Measurements from ENCODE around the gene JPH3. TPM values are rescaled to one million over a fixed set of nuclear protein-coding genes. Genes with fewer than 3 reads are reported as not detected.
A peak's percentile ranks its signal among the peaks of the same experiment; 100 is the strongest.

The JPH3 gene
- polyA plus RNA-seq, 1 experiment, result 0.02 TPM

DNA sequence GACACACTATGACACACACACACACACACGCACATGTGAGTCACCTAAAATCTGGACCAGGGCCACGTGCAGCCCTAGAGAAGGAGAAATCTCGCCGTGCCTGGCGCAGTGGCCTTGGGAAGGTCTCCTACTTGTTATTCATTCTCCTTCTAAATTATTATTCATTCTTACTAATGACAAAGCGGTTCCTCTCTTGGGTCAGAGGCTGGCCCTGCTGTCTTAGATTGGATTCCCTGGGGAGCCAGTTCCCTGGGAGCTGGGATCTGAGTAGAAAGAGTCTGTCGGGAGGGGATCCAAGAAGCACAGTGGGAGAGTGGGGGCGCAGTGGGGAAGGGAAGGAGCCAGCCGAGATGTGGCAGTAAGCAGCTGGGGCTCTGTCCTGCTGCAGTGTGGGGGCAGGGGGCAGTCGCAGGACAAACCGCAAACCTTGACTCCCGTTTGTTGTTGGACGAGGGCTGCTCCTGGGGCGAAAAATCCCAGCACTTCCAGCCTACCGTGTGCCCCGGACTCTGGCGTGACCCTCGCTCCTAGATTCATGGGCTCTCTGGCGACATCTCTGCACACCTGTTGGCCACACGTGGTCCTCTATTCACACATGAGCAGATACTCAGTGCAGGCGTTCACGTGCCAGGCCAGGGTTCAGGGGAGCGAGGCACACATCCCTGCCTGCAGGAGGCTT lies 18.7 kb upstream of the JPH3 start:
- no peak for DNase-seq (ENCODE audit: low read depth, low spot score)
- no peaks in the 10 kb centered on the region; the same call in 1 of the 2 replicates for H3K9me3 ChIP-seq (ENCODE audit: control insufficient read depth, insufficient read depth, low read length)
- no peak overlapping the region for H3K4me3 ChIP-seq (ENCODE audit: low read depth, low read length)
- TF ChIP-seq, protein P1, sequence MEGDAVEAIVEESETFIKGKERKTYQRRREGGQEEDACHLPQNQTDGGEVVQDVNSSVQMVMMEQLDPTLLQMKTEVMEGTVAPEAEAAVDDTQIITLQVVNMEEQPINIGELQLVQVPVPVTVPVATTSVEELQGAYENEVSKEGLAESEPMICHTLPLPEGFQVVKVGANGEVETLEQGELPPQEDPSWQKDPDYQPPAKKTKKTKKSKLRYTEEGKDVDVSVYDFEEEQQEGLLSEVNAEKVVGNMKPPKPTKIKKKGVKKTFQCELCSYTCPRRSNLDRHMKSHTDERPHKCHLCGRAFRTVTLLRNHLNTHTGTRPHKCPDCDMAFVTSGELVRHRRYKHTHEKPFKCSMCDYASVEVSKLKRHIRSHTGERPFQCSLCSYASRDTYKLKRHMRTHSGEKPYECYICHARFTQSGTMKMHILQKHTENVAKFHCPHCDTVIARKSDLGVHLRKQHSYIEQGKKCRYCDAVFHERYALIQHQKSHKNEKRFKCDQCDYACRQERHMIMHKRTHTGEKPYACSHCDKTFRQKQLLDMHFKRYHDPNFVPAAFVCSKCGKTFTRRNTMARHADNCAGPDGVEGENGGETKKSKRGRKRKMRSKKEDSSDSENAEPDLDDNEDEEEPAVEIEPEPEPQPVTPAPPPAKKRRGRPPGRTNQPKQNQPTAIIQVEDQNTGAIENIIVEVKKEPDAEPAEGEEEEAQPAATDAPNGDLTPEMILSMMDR (IDR thresholded peaks at IDR 0.05; ENCODE audit: low read depth, low read length), result no peak
- peak overlapping the region; percentile 57 for H3K27ac ChIP-seq (ENCODE audit: low read depth, low read length)
- CTCF ChIA-PET, result interaction anchor here (2.4 kb wide), 1 partner anchor 52 kb away, joined by 15 read pairs; no protein-coding TSS in a partner anchor
- POLR2A ChIA-PET, result interaction anchor here (1.2 to 1.4 kb wide), 2 partner anchors 84 to 182 kb away, joined by 4 to 6 read pairs; partner anchors contain the start of gene KLHDC4
- H3K27me3 ChIP-seq (ENCODE audit: control insufficient read depth, insufficient read depth, low read length), result no peaks in the 10 kb centered on the region

DNA sequence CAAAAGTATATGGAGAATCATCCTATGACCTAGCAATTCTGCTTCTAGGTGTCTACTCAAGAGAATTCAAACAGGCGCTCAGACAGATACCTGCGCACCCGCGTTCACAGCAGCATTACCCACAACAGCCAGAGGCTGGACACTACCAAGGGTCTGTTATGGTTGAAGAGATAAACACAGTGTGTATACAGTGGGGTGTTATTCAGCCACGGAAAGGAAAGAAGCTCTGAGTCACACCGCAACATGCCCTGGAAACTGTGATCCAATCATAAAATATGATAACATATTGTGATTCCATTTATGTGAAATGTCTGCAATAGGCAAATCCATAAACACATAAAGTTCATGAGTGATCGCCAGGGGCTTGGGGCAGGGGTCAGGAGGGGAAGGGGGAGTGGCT lies 18.0 kb upstream of the JPH3 start:
- no peaks in the 10 kb centered on the region for H3K27me3 ChIP-seq (ENCODE audit: control insufficient read depth, insufficient read depth, low read length)
- H3K9me3 ChIP-seq (ENCODE audit: control insufficient read depth, insufficient read depth, low read length), result no peaks in the 10 kb centered on the region; the same call in 1 of the 2 replicates
- DNase-seq (ENCODE audit: low read depth, low spot score), result no peak
- no peak overlapping the region for H3K4me3 ChIP-seq (ENCODE audit: low read depth, low read length)
- ChIA-PET CTCF (no interaction called here), POLR2A (interaction anchor here (1.2 kb wide), 1 partner anchor 181 kb away, joined by 4 read pairs; the partner anchor contains the start of gene KLHDC4)
- H3K27ac ChIP-seq (ENCODE audit: low read depth, low read length), result no peak overlapping the region
- TF ChIP-seq, protein P1 (IDR thresholded peaks at IDR 0.05; ENCODE audit: low read depth, low read length), result no peak

DNA sequence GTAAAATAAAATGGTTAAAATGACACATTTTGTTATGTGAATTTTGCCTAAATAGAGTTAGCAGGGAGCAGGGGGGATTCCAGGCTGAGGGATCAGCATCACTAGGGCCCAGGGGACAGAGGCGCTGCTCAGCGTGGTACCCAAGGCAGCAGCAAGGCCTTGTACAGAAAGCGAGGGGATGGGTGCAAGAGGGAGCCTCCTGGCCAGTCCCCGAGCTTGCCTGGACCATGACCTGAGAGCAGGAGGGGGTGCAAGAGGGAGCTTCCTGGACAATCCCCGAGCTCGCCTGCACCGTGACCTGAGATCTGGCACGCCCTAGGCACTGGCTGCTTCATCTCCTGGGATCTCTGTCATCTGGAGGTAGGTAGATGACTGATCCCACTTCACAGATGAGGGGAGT lies 17.3 kb upstream of the JPH3 start:
- Histone ChIP-seq H3K9me3 (ENCODE audit: control insufficient read depth, insufficient read depth, low read length) (no peaks in the 10 kb centered on the region; the same call in 1 of the 2 replicates), H3K4me3 (ENCODE audit: low read depth, low read length) (no peak overlapping the region), H3K27ac (ENCODE audit: low read depth, low read length) (no peak overlapping the region), H3K27me3 (ENCODE audit: control insufficient read depth, insufficient read depth, low read length) (peaks cover 5% of the 10 kb centered on the region)
- DNase-seq (ENCODE audit: low read depth, low spot score), result no peak
- TF ChIP-seq, protein P1 (IDR thresholded peaks at IDR 0.05; ENCODE audit: low read depth, low read length), result no peak
- ChIA-PET POLR2A (interaction anchor here (1.2 kb wide), 1 partner anchor 181 kb away, joined by 4 read pairs; the partner anchor contains the start of gene KLHDC4), CTCF (interaction anchor here (4.8 kb wide), 1 partner anchor 51 kb away, joined by 75 read pairs; no protein-coding TSS in a partner anchor)

DNA sequence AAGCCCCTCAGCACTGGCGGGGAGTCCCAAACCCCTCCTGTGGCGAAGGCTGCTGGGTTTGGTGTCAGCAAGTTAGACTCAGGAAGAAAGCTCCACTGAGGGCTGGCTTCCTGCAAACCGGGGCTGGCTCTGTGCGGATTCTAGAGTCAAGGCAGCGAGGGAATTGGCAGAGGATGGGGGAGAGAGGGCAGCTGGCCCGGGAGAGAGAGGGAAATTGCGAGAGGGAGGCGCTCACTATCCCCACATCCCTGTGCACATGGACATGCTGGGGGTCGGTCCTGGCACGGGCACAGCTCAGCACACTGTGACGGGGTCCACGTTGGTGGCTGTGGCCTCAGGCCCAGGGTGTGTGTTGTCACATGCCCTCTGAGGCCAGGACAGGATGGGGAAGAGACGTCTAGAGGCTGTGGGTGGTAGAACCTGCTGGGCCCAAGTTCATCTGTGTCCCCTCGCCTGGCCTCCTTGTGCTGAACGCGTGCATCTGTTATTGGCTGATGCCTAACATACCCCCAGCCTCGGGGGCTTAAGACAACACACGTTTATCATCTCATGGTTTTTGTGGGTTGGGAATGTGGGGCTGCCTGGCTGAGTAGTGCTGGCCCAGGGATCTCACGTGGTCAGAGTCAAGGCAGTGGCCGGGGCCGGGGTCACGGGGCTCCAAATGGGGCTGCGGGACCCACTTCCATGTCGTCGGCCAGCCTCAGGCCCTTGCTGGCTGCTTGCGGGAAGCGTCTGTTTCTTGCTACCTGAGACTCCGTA lies 16.7 kb upstream of the JPH3 start:
- H3K27me3 ChIP-seq (ENCODE audit: control insufficient read depth, insufficient read depth, low read length), result peaks cover 9% of the 10 kb centered on the region
- H3K9me3 ChIP-seq (ENCODE audit: control insufficient read depth, insufficient read depth, low read length), result no peaks in the 10 kb centered on the region; the same call in 1 of the 2 replicates
- H3K27ac ChIP-seq (ENCODE audit: low read depth, low read length), result no peak overlapping the region
- CTCF ChIA-PET, result interaction anchor here (1.1 to 4.8 kb wide), 3 partner anchors 51 to 187 kb away, joined by 3 to 75 read pairs (median 42); no protein-coding TSS in a partner anchor
- no peak for DNase-seq (ENCODE audit: low read depth, low spot score)
- POLR2A ChIA-PET, result interaction anchor here (0.5 kb wide), 1 partner anchor 376 kb away, joined by 4 read pairs; no protein-coding TSS in a partner anchor
- H3K4me3 ChIP-seq (ENCODE audit: low read depth, low read length), result no peak overlapping the region
- TF ChIP-seq, protein P1 (IDR thresholded peaks at IDR 0.05; ENCODE audit: low read depth, low read length), result no peak
